HG02610 (cell line): ENCODE data around the gene THEM5.

Source experiments
- ATAC-seq: cut with Tn5 transposase; IDR thresholded peaks from one replicate; pipeline ENCODE4 v1.9.1; 2021; ENCODE audit warnings: mild to moderate bottlenecking, moderate library complexity; ENCODE audit not compliant: unreplicated experiment

THEM5 gene

GRCh38 chr1:151803164-151803563 lies 50.3 kb downstream of the THEM5 start:
- ATAC-seq, result no peak

- no peak for ATAC-seq
Observed at GRCh38 chr1:151802372-151802771, 51.1 kb downstream of the THEM5 start.

- ATAC-seq, result no peak
Observed at GRCh38 chr1:151801846-151802245, 51.7 kb downstream of the THEM5 start.

GRCh38 chr1:151801310-151801820 lies 52.1 kb downstream of the THEM5 start:
- ATAC-seq, result no peak

GRCh38 chr1:151800830-151801229 lies 52.7 kb downstream of the THEM5 start:
- no peak for ATAC-seq

GRCh38 chr1:151799179-151800022 lies 54.1 kb downstream of the THEM5 start:
- ATAC-seq, result no peak

- no peak for ATAC-seq
Observed at GRCh38 chr1:151798571-151798970, 54.9 kb downstream of the THEM5 start.
